HTR-8/SVneo (cell line): ENCODE results near the gene PDZRN4.
"Not testable (repeated sequence)": the region's sequence is repeated elsewhere in the genome, so short reads cannot be mapped to it uniquely, and the experiment has no call there.

ENCODE experiments used
- DNase-seq: peaks from one replicate; pipeline ENCODE4 v3.0.0; 2011; ENCODE audit warnings: low spot score, mixed read lengths; ENCODE audit not compliant: insufficient read length
- FAIRE-seq: peaks from 2 replicates; lab custom pipeline; 2011; peaks lifted over from hg19 to GRCh38; lab: Jason Lieb, UNC

Gene PDZRN4

GRCh38 chr12:41604830-41605229 is 416.7 kb downstream of the PDZRN4 start:
- FAIRE-seq (no peak), DNase-seq (no peak)

GRCh38 chr12:41605545-41606305 is 417.6 kb downstream of the PDZRN4 start:
- no peak for DNase-seq
- no peak for FAIRE-seq

- FAIRE-seq, result no peak
Measured at GRCh38 chr12:41606468-41607445, 418.6 kb downstream of the PDZRN4 start.

GRCh38 chr12:41612892-41613557 is 424.9 kb downstream of the PDZRN4 start:
- no peak for DNase-seq
- no peak for FAIRE-seq

More at GRCh38 chr12:41606468-41607445, 418.6 kb downstream of the PDZRN4 start:
- no peak for DNase-seq

- FAIRE-seq, DNase-seq: not testable (repeated sequence)
Measured at GRCh38 chr12:41615174-41615573, 427.1 kb downstream of the PDZRN4 start.

GRCh38 chr12:41619705-41620104 is 431.6 kb downstream of the PDZRN4 start:
- FAIRE-seq (no peak), DNase-seq (no peak)

- FAIRE-seq (no peak), DNase-seq (no peak)
Measured at GRCh38 chr12:41621291-41621690, 433.2 kb downstream of the PDZRN4 start.
